Choroid plexus epithelial cell (primary cell): ENCODE data around the gene SREK1IP1.
"Not testable (repeated sequence)": the region's sequence is repeated elsewhere in the genome, so short reads cannot be mapped to it uniquely, and the experiment has no call there.

Source experiments
- DNase-seq: peaks from one replicate; pipeline ENCODE4 v3.0.0-alpha.2; 2010; ENCODE audit warnings: low read depth
- H3K4me3 ChIP-seq: 2 replicates; pipeline ENCODE4 v1.5.1; 2011; ENCODE audit warnings: low read depth, mild to moderate bottlenecking, control low read depth, low read length, moderate library complexity
- TF ChIP-seq, protein P1 (sequence below): conservative IDR thresholded peaks from 2 replicates; pipeline ENCODE4 v1.5.1; 2011; ENCODE audit warnings: low read depth, mild to moderate bottlenecking, control low read depth, inconsistent platforms, low read length, moderate library complexity

SREK1IP1 gene

DNA sequence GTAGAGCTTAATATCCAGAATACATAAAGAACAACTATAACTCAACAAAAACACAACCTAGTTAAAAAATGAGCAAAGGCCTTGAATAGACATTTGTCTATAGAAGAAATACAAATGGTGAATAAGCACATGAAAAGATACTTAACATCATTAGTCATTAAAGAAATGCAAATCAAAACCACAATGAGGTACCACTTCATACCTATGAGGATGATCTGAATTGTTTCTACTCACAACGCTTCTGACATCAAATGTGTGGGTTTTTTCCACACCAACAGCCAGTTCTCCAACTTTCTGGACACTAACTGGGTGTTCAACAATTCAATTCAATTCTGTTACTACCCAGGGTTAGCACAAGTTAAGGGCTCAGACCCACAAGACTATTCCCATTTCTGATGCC lies 22.0 kb downstream of the SREK1IP1 start:
- no peak for DNase-seq
- TF ChIP-seq, protein P1, sequence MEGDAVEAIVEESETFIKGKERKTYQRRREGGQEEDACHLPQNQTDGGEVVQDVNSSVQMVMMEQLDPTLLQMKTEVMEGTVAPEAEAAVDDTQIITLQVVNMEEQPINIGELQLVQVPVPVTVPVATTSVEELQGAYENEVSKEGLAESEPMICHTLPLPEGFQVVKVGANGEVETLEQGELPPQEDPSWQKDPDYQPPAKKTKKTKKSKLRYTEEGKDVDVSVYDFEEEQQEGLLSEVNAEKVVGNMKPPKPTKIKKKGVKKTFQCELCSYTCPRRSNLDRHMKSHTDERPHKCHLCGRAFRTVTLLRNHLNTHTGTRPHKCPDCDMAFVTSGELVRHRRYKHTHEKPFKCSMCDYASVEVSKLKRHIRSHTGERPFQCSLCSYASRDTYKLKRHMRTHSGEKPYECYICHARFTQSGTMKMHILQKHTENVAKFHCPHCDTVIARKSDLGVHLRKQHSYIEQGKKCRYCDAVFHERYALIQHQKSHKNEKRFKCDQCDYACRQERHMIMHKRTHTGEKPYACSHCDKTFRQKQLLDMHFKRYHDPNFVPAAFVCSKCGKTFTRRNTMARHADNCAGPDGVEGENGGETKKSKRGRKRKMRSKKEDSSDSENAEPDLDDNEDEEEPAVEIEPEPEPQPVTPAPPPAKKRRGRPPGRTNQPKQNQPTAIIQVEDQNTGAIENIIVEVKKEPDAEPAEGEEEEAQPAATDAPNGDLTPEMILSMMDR = no peak
- H3K4me3 ChIP-seq = no peak overlapping the region

DNA sequence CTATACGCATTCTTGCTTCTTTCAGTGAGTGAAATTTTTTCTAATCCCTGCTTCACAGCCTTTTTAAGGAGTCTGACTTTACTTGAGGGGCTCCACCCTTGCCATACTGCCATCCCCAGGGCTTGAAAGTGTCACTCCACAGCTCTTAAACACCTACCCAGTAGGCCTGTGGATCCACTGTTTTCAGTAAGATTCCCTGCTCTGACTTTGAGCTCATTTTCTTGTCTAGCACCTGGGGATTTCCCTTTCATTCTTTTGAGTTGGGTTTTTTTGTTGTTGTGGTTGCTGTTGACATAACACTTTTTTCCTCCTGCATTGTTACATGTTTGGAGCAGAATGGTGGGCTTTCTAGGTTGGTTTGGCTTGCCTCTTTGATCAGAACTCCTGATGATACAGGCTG lies 23.6 kb downstream of the SREK1IP1 start:
- no peak for DNase-seq
- H3K4me3 ChIP-seq = no peak overlapping the region
- TF ChIP-seq, protein P1 = no peak

DNA sequence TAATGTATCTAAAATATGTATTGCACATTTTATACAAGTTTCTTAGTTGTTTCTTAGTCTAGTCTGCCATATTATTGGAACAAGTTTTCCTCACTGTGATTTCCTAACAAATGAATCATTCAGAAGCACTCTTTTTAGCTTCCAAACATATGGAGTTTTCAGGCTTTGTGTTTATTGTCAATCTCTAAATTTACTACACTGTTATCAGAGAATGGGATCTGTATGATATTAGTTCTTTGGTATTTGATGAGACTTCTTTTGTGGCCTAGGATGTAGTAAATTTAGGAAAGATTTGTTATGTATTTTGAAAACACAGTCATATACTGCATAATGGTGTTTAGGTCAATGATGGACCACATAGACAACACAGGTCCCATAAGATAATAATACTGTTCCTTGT lies 25.7 kb downstream of the SREK1IP1 start:
- H3K4me3 ChIP-seq = no peak overlapping the region
- TF ChIP-seq, protein P1 = no peak
- no peak for DNase-seq

DNA sequence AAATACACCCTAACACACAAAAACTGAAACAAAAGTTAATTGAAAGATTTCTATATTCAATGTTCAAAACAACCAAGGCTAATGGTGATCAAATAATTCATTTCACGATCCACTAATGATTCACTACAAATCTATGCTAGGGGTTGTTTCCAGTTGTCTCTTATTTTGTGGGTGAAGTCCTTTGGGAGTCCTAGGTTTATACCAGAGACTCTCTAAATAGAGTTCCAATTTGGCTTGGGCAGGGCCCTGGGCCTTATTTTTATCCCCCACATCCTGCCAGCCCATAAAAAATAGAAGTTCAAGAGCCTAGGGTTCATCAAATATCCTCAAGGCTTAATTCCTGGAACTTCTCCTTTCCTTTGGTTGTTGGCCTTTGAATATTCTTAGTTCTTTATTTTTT lies 26.1 kb downstream of the SREK1IP1 start:
- TF ChIP-seq, protein P1 = no peak
- H3K4me3 ChIP-seq = no peak overlapping the region
- no peak for DNase-seq

DNA sequence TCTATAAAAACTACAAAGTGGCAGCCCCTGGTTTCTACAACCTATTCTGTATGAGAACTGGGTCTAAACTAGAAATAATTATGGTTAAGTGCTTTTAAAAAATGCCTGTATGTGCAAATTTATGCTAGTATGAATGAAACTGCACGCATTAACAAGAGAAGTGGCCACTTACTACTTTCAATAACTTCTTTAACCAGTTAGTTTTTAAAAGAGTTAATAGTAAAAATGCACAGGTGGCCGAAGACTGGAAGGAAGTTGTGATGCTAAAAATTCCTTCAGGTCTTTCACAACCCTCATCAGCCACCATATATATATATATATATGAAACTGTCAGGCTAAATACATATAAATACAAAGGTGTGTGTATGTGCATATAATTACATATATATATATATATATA lies 41.3 kb downstream of the SREK1IP1 start:
- DNase-seq = no peak
- TF ChIP-seq, protein P1 = no peak
- no peak overlapping the region for H3K4me3 ChIP-seq

DNA sequence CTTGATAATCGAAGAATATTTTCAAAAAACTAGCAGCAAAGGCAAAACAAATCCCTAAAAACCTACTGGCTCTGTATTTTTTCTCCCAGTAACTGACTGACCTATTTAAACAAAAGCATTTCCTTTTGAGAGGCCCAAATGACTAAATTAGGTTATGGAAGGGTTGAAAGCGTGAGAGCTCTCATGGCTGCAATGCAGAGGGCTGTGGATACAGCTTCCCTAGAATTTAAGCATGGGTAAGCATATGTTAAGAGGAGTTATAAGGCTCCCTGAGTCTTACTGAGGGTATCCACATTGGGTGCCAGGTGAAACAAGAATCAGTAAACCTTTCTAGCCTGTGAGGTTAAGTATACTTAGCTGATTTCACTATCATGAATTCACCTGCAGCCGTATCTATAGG lies 45.9 kb downstream of the SREK1IP1 start:
- TF ChIP-seq, protein P1 = no peak
- H3K4me3 ChIP-seq = no peak overlapping the region
- no peak for DNase-seq

DNA sequence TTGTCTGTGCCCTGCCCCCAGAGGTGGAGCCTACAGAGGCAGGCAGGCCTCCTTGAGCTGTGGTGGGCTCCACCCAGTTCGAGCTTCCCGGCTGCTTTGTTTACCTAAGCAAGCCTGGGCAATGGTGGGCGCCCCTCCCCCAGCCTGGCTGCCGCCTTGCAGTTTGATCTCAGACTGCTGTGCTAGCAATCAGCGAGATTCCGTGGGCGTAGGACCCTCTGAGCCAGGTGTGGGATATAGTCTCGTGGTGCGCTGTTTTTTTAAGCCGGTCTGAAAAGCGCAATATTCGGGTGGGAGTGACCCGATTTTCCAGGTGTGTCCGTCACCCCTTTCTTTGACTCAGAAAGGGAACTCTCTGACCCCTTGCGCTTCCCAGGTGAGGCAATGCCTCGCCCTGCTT lies 54.0 kb downstream of the SREK1IP1 start:
- H3K4me3 ChIP-seq, DNase-seq: not testable (repeated sequence)

DNA sequence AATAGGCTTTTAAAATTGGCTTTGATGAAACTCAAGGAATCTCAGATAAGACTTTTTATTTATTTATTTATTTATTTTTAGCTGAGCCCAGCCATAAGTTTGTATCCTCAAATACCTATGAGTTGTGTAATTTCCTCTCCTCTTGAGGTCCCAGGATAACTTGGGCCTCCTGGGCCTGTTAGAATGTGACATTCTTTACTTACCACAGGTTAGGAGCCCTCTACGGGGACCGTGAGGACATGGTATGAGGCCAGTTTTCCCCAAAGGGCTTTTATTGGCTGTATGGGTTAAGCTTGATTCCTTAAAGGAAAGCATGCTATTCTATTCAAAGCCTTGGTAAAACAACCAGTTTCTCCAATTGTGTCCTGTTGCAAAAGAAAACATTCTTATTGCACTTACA lies 61.3 kb downstream of the SREK1IP1 start:
- DNase-seq = peak; percentile 10
- H3K4me3 ChIP-seq = no peak overlapping the region
- TF ChIP-seq, protein P1 = no peak

DNA sequence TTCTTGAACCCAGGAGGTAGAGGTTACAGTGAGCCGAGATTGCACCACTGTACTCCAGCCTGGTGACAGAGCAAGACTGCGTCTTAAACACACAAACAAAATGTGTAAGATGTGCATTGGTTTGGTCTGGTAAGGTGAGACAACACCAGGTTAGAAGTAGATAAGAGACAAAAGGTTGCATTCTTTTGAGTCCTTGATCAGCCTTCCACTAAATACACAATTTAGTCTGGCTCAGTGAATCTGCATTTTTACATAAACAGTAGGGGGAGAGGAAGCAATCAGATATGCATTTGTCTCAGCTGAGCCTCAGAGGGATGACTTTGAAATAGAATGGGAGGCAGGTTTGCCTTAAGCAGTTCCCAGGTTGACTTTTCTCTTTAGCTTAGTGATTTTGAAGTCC lies 62.4 kb downstream of the SREK1IP1 start:
- not testable (repeated sequence) for H3K4me3 ChIP-seq, DNase-seq
